Endothelial cell of umbilical vein (primary cell): ENCODE measurements around the gene SCPEP1.

Experiments
- EZH2 ChIP-seq: IDR thresholded peaks from 2 replicates; pipeline ENCODE4 v1.6.1; 2012; ENCODE audit warnings: borderline replicate concordance, low read depth, mild to moderate bottlenecking, moderate library complexity, low read length, inconsistent platforms; ENCODE audit not compliant: severe bottlenecking
- GATA2 ChIP-seq: IDR thresholded peaks from 2 replicates; pipeline ENCODE4 v1.7.0; 2011; ENCODE audit warnings: low read depth, mild to moderate bottlenecking, moderate library complexity, mixed read lengths, low read length; ENCODE audit not compliant: insufficient read length, insufficient read depth
- JUN ChIP-seq: IDR thresholded peaks from 2 replicates; pipeline ENCODE4 v1.6.1; 2011; ENCODE audit warnings: borderline replicate concordance, low read depth; ENCODE audit not compliant: insufficient read length, insufficient read depth
- MYC ChIP-seq: IDR thresholded peaks from one replicate; pipeline ENCODE4 v1.6.1; 2011; ENCODE audit warnings: mild to moderate bottlenecking, low read depth, low read length
- POLR2A ChIP-seq: IDR thresholded peaks from 2 replicates; pipeline ENCODE4 v1.6.1; 2012; ENCODE audit warnings: low read depth, mild to moderate bottlenecking, control low read depth, low read length
- POLR2AphosphoS5 ChIP-seq: IDR thresholded peaks from 2 replicates; pipeline ENCODE4 v1.6.1; 2012; ENCODE audit warnings: low read depth, mild to moderate bottlenecking, control low read depth, low read length, moderate library complexity; ENCODE audit not compliant: insufficient read depth
- TF ChIP-seq, protein P1 (sequence below), 2 donors: IDR thresholded peaks; 1 replicate in 1 of 2; 2 replicates in 1 of 2; pipeline ENCODE4 v1.5.1; 2011; ENCODE audit warnings: low read length in 2 of 2, mild to moderate bottlenecking in 2 of 2, moderate library complexity in 2 of 2, control low read depth in 1 of 2, inconsistent platforms in 1 of 2, low read depth in 1 of 2; ENCODE audit not compliant: insufficient read depth in 1 of 2; ENCODE audit errors: extremely low read depth in 1 of 2

DNA sequence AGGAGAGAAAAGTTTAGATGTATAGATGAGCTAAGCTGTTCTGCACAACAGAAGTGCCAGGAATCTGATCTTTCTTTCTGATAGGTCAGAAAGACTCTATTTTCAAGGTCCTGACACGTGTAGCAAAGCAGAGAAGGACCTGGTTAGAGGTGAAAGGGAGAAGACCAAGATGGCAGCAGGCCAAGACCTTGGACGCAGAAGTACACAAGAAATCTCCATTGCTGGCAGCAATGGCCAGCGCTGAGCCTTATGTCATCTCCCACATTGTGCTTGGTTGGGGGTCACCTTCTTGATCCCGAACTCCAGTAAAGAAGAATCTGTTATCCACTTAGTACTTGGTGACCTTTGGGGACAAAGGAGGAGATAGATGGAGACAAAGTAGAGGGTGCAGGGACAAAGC lies 65.3 kb downstream of the SCPEP1 start:
- TF ChIP-seq, protein P1, sequence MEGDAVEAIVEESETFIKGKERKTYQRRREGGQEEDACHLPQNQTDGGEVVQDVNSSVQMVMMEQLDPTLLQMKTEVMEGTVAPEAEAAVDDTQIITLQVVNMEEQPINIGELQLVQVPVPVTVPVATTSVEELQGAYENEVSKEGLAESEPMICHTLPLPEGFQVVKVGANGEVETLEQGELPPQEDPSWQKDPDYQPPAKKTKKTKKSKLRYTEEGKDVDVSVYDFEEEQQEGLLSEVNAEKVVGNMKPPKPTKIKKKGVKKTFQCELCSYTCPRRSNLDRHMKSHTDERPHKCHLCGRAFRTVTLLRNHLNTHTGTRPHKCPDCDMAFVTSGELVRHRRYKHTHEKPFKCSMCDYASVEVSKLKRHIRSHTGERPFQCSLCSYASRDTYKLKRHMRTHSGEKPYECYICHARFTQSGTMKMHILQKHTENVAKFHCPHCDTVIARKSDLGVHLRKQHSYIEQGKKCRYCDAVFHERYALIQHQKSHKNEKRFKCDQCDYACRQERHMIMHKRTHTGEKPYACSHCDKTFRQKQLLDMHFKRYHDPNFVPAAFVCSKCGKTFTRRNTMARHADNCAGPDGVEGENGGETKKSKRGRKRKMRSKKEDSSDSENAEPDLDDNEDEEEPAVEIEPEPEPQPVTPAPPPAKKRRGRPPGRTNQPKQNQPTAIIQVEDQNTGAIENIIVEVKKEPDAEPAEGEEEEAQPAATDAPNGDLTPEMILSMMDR (IDR thresholded peaks at IDR 0.05; ENCODE audit: extremely low read depth in 1 of 2, insufficient read depth in 1 of 2, low read depth in 1 of 2, low read length in 2 of 2): no peak
- TF ChIP-seq EZH2: no peak
- no peak for TF ChIP-seq MYC
- no peak for TF ChIP-seq POLR2AphosphoS5
- no peak for TF ChIP-seq GATA2
- TF ChIP-seq POLR2A: no peak
- TF ChIP-seq JUN: no peak
